HCT116 (cell line): ENCODE data around the gene EPHB2. TPM values are rescaled to one million over a fixed set of nuclear protein-coding genes. Genes with fewer than 3 reads are reported as not detected.

ENCODE experiments used
- ATAC-seq: fragments of 200-7000 bp; cut with Tn5 transposase; 2 replicates; pipeline ENCODE4 v1.9.1; 2020; ENCODE audit warnings: mild to moderate bottlenecking, moderate library complexity
- BruUV-seq: library from RNA; stranded (reverse); fragments of 400-500 nt; replicated peaks from 2 replicates; lab custom pipeline; 2021; lab: Mats Ljungman, UMichigan
- CTCF ChIA-PET: fragments of 300-600 bp; sonication (Branson Sonifier 250); formaldehyde crosslinking; loops from one replicate; lab custom pipeline; 2021; ENCODE audit warnings: antibody characterized with exemption; lab: Charles Lee
- POLR2A ChIA-PET: fragments of 300-600, 350-600 bp; sonication (Branson Sonifier 250); formaldehyde crosslinking; loops from one replicate; lab custom pipeline; 2021; ENCODE audit warnings: antibody characterized with exemption; lab: Charles Lee
- RAD21 ChIA-PET, 2 experiments: fragments of 300-600 bp; sonication (Branson Sonifier 250); formaldehyde crosslinking; loops; one replicate each; lab custom pipeline; 2023; ENCODE audit warnings: low total read pairs in 2 of 2; ENCODE audit not compliant: uncharacterized antibody in 2 of 2, unreplicated experiment in 2 of 2, low non-redundant PET in 1 of 2; lab: Charles Lee
- DNase-seq: peaks from one replicate; pipeline ENCODE4 v3.0.0-alpha.2; 2010; ENCODE audit warnings: low read depth, low spot score
- H2AFZ ChIP-seq: fragments of 200-600 bp; shearing (Covaris generic), sonication (generic); 2 replicates; pipeline ENCODE4 v1.6.1; 2017; ENCODE audit warnings: low read depth, mixed run types, mixed read lengths, antibody characterized with exemption, low read length; ENCODE audit not compliant: poor library complexity, severe bottlenecking
- H3K27ac ChIP-seq: 2 replicates; pipeline ENCODE4 v1.5.1; 2012; ENCODE audit warnings: low read depth, low read length
- H3K27me3 ChIP-seq: fragments of 200-600 bp; sonication (generic); 2 replicates; pipeline ENCODE4 v1.6.1; 2016; ENCODE audit warnings: mixed run types, low read length, mixed read lengths; ENCODE audit not compliant: insufficient read depth
- H3K36me3 ChIP-seq, 2 experiments: fragments of 200-500 bp in 1 of 2; fragments of 200-600 bp in 1 of 2; sonication (Bioruptor generic) in 1 of 2; sonication (generic) in 1 of 2; 2 replicates each; pipeline versions ENCODE4 v1.5.1 to v1.6.1; 2014 to 2016; ENCODE audit warnings: low read length in 2 of 2, inconsistent platforms in 1 of 2, mixed read lengths in 1 of 2, mixed run types in 1 of 2; ENCODE audit not compliant: insufficient read depth in 2 of 2, control insufficient read depth in 1 of 2
- H3K4me1 ChIP-seq, 2 experiments: fragments of 200-600 bp in 1 of 2; sonication (generic) in 1 of 2; 2 replicates each; pipeline versions ENCODE4 v1.5.1 to v1.6.1; 2012 to 2017; ENCODE audit warnings: low read length in 2 of 2, inconsistent platforms in 1 of 2, mild to moderate bottlenecking in 1 of 2, mixed read lengths in 1 of 2, mixed run types in 1 of 2, moderate library complexity in 1 of 2; ENCODE audit not compliant: insufficient read depth in 2 of 2, control insufficient read depth in 1 of 2
- H3K4me2 ChIP-seq: fragments of 200-600 bp; sonication (generic); 2 replicates; pipeline ENCODE4 v1.6.1; 2017; ENCODE audit warnings: mixed run types, low read length, mixed read lengths
- H3K4me3 ChIP-seq, 2 experiments: fragments of 200-600 bp in 1 of 2; sonication (generic) in 1 of 2; replicated peaks in 1 of 2; 2 replicates each; pipeline ENCODE4 v1.5.1; 2011 to 2016; ENCODE audit warnings: low read length in 2 of 2, control low read depth in 1 of 2, low read depth in 1 of 2, mild to moderate bottlenecking in 1 of 2, mixed read lengths in 1 of 2, mixed run types in 1 of 2
- H3K79me2 ChIP-seq: fragments of 200-600 bp; sonication (generic); 2 replicates; pipeline ENCODE4 v1.6.1; 2017; ENCODE audit warnings: mild to moderate bottlenecking, mixed run types, low read length, moderate library complexity, mixed read lengths; ENCODE audit not compliant: insufficient read depth
- H3K9ac ChIP-seq: fragments of 200-600 bp; sonication (generic); 2 replicates; pipeline ENCODE4 v1.6.1; 2016; ENCODE audit warnings: low read length, mixed read lengths
- H3K9me2 ChIP-seq: fragments of 200-600 bp; sonication (generic), shearing (Covaris generic); 2 replicates; pipeline ENCODE4 v1.6.1; 2017; ENCODE audit warnings: mixed run types, mild to moderate bottlenecking, moderate library complexity; ENCODE audit not compliant: insufficient read depth
- H3K9me3 ChIP-seq, 2 experiments: fragments of 200-500 bp in 1 of 2; fragments of 200-600 bp in 1 of 2; sonication (Bioruptor generic) in 1 of 2; sonication (generic) in 1 of 2; 2 replicates each; pipeline ENCODE4 v1.6.1; 2014 to 2017; ENCODE audit warnings: low read length in 2 of 2, mixed read lengths in 2 of 2, inconsistent platforms in 1 of 2, low read depth in 1 of 2, mild to moderate bottlenecking in 1 of 2, mixed run types in 1 of 2, moderate library complexity in 1 of 2; ENCODE audit not compliant: control insufficient read depth in 1 of 2, insufficient read depth in 1 of 2
- H4K20me1 ChIP-seq: fragments of 200-600 bp; sonication (generic), shearing (Covaris generic); 2 replicates; pipeline ENCODE4 v1.6.1; 2017; ENCODE audit warnings: mixed run types, mild to moderate bottlenecking, moderate library complexity; ENCODE audit not compliant: insufficient read depth
- ATF3 ChIP-seq: IDR thresholded peaks from 2 replicates; pipeline ENCODE4 v1.6.1; 2012
- CEBPB ChIP-seq: IDR thresholded peaks from 2 replicates; pipeline ENCODE4 v1.6.1; 2012; ENCODE audit warnings: low read depth
- CTCF ChIP-seq, 3 experiments: fragments of 200-600 bp in 1 of 3; sonication (generic) in 1 of 3; IDR thresholded peaks in 2 of 3; conservative IDR thresholded peaks in 1 of 3; 2 replicates each; pipeline ENCODE4 v1.5.1; 2012 to 2017; ENCODE audit warnings: low read depth in 2 of 3, low read length in 2 of 3, antibody characterized with exemption in 1 of 3, borderline replicate concordance in 1 of 3, control low read depth in 1 of 3, mild to moderate bottlenecking in 1 of 3, mixed read lengths in 1 of 3, mixed run types in 1 of 3, moderate library complexity in 1 of 3; ENCODE audit not compliant: insufficient read depth in 1 of 3
- FOSL1 ChIP-seq: IDR thresholded peaks from 2 replicates; pipeline ENCODE4 v1.6.1; 2012; ENCODE audit warnings: low read depth
- MAX ChIP-seq: IDR thresholded peaks from 2 replicates; pipeline ENCODE4 v1.6.1; 2012
- RAD21 ChIP-seq: IDR thresholded peaks from 2 replicates; pipeline ENCODE4 v1.6.1; 2012; ENCODE audit warnings: low read depth, mild to moderate bottlenecking
- SIN3A ChIP-seq: IDR thresholded peaks from 2 replicates; pipeline ENCODE4 v1.6.1; 2012; ENCODE audit warnings: low read depth
- TCF7L2 ChIP-seq: IDR thresholded peaks from 2 replicates; pipeline ENCODE4 v1.7.0; 2011; ENCODE audit warnings: borderline replicate concordance, inconsistent platforms; ENCODE audit not compliant: insufficient read depth, insufficient read length; ENCODE audit errors: extremely low read depth
- YY1 ChIP-seq: IDR thresholded peaks from 2 replicates; pipeline ENCODE4 v1.6.1; 2011; ENCODE audit warnings: low read length, low read depth, moderate library complexity, mild to moderate bottlenecking; ENCODE audit not compliant: insufficient replicate concordance; ENCODE audit errors: extremely low read depth
- intact Hi-C: fragments of 100-400 bp; cut with micrococcal nuclease; formaldehyde crosslinking; loops from 2 replicates; pipeline ENCODE4 v1.10.0; 2022
- total RNA-seq: library from RNA; stranded (reverse); gene quantifications from one replicate; pipeline ENCODE4 v1.2.1, GENCODE V29; 2021; ENCODE audit not compliant: unreplicated experiment

EPHB2 gene
- total RNA-seq, 1 experiment from 2014 or later: 19.5 TPM

GRCh38 chr1:22774833-22775182, 64.2 kb downstream of the EPHB2 start:
- Histone ChIP-seq H3K4me2 (no peak overlapping the region), H3K4me3 (no peak overlapping the region), H3K9ac (no peak overlapping the region), H2AFZ (no peak overlapping the region), H3K36me3 (no peaks in the 10 kb centered on the region), H3K27ac (no peak overlapping the region), H3K27me3 (no peaks in the 10 kb centered on the region), H4K20me1 (no peaks in the 10 kb centered on the region), H3K9me3 (no peaks in the 10 kb centered on the region), H3K9me2 (no peaks in the 10 kb centered on the region), H3K4me1 (0 out of 4 replicates have a peak, but pooled peaks cover 0 to 6% of the 10 kb centered on the region in 2 experiments), H3K79me2 (no peaks in the 10 kb centered on the region)
- ChIA-PET CTCF (no interaction called here), RAD21 (no interaction called here), POLR2A (no interaction called here)
- BruUV-seq: no TSS peak
- ATAC-seq: no peak
- no peak for DNase-seq
- intact Hi-C loops: no loop called here
- TF ChIP-seq TCF7L2 (no peak), ATF3 (no peak), CTCF (IDR thresholded peaks at IDR 0.05 in 2 of 3, conservative IDR thresholded peaks at IDR 0.05 in 1 of 3; ENCODE audit: borderline replicate concordance in 1 of 3, insufficient read depth in 1 of 3, low read depth in 2 of 3, low read length in 2 of 3) (no peak), FOSL1 (no peak), CEBPB (no peak), SIN3A (no peak), MAX (no peak), YY1 (no peak), RAD21 (no peak)
